Panc1 (cell line): ENCODE measurements around the gene WFDC13.

Experiments
- POLR2AphosphoS5 ChIP-seq: IDR thresholded peaks from 2 replicates; pipeline ENCODE4 v1.6.1; 2012; ENCODE audit warnings: mild to moderate bottlenecking, low read depth, low read length, moderate library complexity
- SIN3A ChIP-seq: IDR thresholded peaks from 2 replicates; pipeline ENCODE4 v1.6.1; 2012; ENCODE audit warnings: low read depth, mild to moderate bottlenecking, low read length, moderate library complexity, borderline replicate concordance; ENCODE audit not compliant: insufficient read depth
- TF ChIP-seq, protein P1 (sequence below): fragments of 450-650 bp; IDR thresholded peaks from 2 replicates; pipeline ENCODE4 v1.5.1; 2017; ENCODE audit warnings: mild to moderate bottlenecking

DNA sequence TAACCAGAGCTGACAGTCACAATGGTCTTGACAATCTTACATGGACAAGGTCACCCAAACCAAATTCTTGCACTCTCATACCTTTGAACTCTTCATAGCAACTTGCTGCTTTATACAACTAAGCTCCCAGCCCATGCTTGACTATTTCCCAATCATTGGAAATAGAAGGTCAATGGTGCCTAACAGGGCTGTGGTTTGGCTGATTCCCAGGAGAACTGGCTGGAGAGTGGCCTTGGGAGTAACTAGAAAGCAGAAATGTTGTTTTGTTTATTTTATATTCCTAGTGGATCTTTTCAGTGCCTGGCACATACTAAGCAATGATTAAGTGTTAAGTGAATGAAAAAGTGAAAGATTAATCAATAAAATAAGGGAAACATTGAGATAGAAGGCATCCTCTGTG, 23.3 kb downstream of the WFDC13 start:
- no peak for TF ChIP-seq POLR2AphosphoS5
- TF ChIP-seq, protein P1, sequence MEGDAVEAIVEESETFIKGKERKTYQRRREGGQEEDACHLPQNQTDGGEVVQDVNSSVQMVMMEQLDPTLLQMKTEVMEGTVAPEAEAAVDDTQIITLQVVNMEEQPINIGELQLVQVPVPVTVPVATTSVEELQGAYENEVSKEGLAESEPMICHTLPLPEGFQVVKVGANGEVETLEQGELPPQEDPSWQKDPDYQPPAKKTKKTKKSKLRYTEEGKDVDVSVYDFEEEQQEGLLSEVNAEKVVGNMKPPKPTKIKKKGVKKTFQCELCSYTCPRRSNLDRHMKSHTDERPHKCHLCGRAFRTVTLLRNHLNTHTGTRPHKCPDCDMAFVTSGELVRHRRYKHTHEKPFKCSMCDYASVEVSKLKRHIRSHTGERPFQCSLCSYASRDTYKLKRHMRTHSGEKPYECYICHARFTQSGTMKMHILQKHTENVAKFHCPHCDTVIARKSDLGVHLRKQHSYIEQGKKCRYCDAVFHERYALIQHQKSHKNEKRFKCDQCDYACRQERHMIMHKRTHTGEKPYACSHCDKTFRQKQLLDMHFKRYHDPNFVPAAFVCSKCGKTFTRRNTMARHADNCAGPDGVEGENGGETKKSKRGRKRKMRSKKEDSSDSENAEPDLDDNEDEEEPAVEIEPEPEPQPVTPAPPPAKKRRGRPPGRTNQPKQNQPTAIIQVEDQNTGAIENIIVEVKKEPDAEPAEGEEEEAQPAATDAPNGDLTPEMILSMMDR, result no peak
- no peak for TF ChIP-seq SIN3A
